Common myeloid progenitor, CD34-positive (primary cell): Measurements from ENCODE around the gene TRIM24.

Experiments used
- CTCF ChIA-PET: fragments of 350-600 bp; sonication (Branson Sonifier 250); formaldehyde crosslinking; loops from one replicate; lab custom pipeline; 2021; ENCODE audit warnings: antibody characterized with exemption; lab: Charles Lee
- POLR2A ChIA-PET: fragments of 350-600 bp; sonication (Branson Sonifier 250); formaldehyde crosslinking; loops from one replicate; lab custom pipeline; 2021; ENCODE audit warnings: antibody characterized with exemption; lab: Charles Lee
- DNase-seq, 3 donors: peaks; one replicate each; pipeline versions ENCODE4 v3.0.0 to v3.0.0-alpha.2; 2013
- H3K27ac ChIP-seq, 2 experiments: 1 replicate in 1 of 2; 2 replicates in 1 of 2; pipeline ENCODE4 v1.7.0; 2013; ENCODE audit warnings: inconsistent platforms in 2 of 2, low read length in 2 of 2, mild to moderate bottlenecking in 2 of 2, low read depth in 1 of 2, moderate library complexity in 1 of 2; ENCODE audit not compliant: severe bottlenecking in 2 of 2, insufficient read depth in 1 of 2, poor library complexity in 1 of 2
- H3K27me3 ChIP-seq, 5 experiments: replicated peaks in 2 of 5; 1 replicate in 3 of 5; 2 replicates in 2 of 5; pipeline versions ENCODE4 v1.6.1 to v1.7.0; 2013; ENCODE audit warnings: low read length in 4 of 5, mild to moderate bottlenecking in 2 of 5, moderate library complexity in 2 of 5, inconsistent platforms in 1 of 5; ENCODE audit not compliant: insufficient read depth in 5 of 5, control insufficient read depth in 4 of 5
- H3K36me3 ChIP-seq, 4 experiments: 1 replicate in 2 of 4; 2 replicates in 2 of 4; pipeline versions ENCODE4 v1.6.1 to v1.7.0; 2013; ENCODE audit warnings: low read length in 3 of 4, control low read depth in 1 of 4, mild to moderate bottlenecking in 1 of 4; ENCODE audit not compliant: control insufficient read depth in 4 of 4, insufficient read depth in 4 of 4
- H3K4me1 ChIP-seq, 4 experiments: 1 replicate in 3 of 4; 2 replicates in 1 of 4; pipeline versions ENCODE4 v1.6.1 to v1.7.1; 2013; ENCODE audit warnings: low read length in 3 of 4, mild to moderate bottlenecking in 3 of 4, control low read depth in 1 of 4, inconsistent platforms in 1 of 4, moderate library complexity in 1 of 4; ENCODE audit not compliant: control insufficient read depth in 4 of 4, insufficient read depth in 4 of 4; ENCODE audit errors: control extremely low read depth in 1 of 4
- H3K4me3 ChIP-seq, 7 experiments: 1 replicate in 4 of 7; 2 replicates in 3 of 7; pipeline versions ENCODE4 v1.5.1 to v1.7.0; 2013; ENCODE audit warnings: mild to moderate bottlenecking in 7 of 7, low read length in 6 of 7, moderate library complexity in 6 of 7, inconsistent platforms in 2 of 7, low read depth in 2 of 7, control low read depth in 1 of 7; ENCODE audit not compliant: insufficient read depth in 4 of 7, control insufficient read depth in 1 of 7; ENCODE audit errors: extremely low read depth in 1 of 7
- H3K9me3 ChIP-seq, 5 experiments: 1 replicate in 4 of 5; 2 replicates in 1 of 5; pipeline versions ENCODE4 v1.6.1 to v1.7.1; 2013; ENCODE audit warnings: low read length in 4 of 5, mild to moderate bottlenecking in 2 of 5, inconsistent platforms in 1 of 5, low read depth in 1 of 5, moderate library complexity in 1 of 5; ENCODE audit not compliant: control insufficient read depth in 4 of 5, insufficient read depth in 2 of 5; ENCODE audit errors: control extremely low read depth in 1 of 5
- WGBS: methylation state at CpG from one replicate; pipeline ENCODE4 v1.1.5; 2013; ENCODE audit not compliant: insufficient coverage; 5-methylcytosine and 5-hydroxymethylcytosine counted together

Gene TRIM24

GRCh38 chr7:138579136-138579535, 119.1 kb downstream of the TRIM24 start:
- CTCF ChIA-PET, result interaction anchor here (1.4 kb wide), 1 partner anchor 11 kb away, joined by 3 read pairs; no protein-coding TSS in a partner anchor

GRCh38 chr7:138579671-138580070, 119.6 kb downstream of the TRIM24 start:
- POLR2A ChIA-PET, result no interaction called here
- Histone ChIP-seq H3K36me3 (peaks cover 28 to 84% (median 57%) of the 10 kb centered on the region in 4 experiments), H3K4me1 (no peaks in the 10 kb centered on the region), H3K9me3 (no peaks in the 10 kb centered on the region), H3K27me3 (no peaks in the 10 kb centered on the region), H3K4me3 (no peak overlapping the region), H3K27ac (no peak overlapping the region)
- CTCF ChIA-PET, result interaction anchor here (1.4 kb wide), 1 partner anchor 11 kb away, joined by 3 read pairs; no protein-coding TSS in a partner anchor
- 100% methylated on average over 2 of the region's 3 CpGs for whole genome bisulfite sequencing
- no peak for DNase-seq

More at GRCh38 chr7:138579136-138579535, 119.1 kb downstream of the TRIM24 start:
- no peaks in the 10 kb centered on the region for H3K9me3 ChIP-seq
- no peak overlapping the region for H3K27ac ChIP-seq
- POLR2A ChIA-PET, result no interaction called here
- no peak for DNase-seq
- peaks cover 26 to 80% (median 56%) of the 10 kb centered on the region in 4 experiments for H3K36me3 ChIP-seq
- H3K27me3 ChIP-seq, result no peaks in the 10 kb centered on the region
- H3K4me3 ChIP-seq, result no peak overlapping the region
- no CpG with 5 or more reads among the region's 1 CpG for WGBS
- H3K4me1 ChIP-seq, result no peaks in the 10 kb centered on the region

- Histone ChIP-seq H3K9me3 (no peaks in the 10 kb centered on the region), H3K27me3 (no peaks in the 10 kb centered on the region), H3K36me3 (peaks cover 29 to 86% (median 56%) of the 10 kb centered on the region in 4 experiments), H3K4me1 (peaks cover 0 to 2% (median 0%) of the 10 kb centered on the region in 4 experiments), H3K4me3 (no peak overlapping the region), H3K27ac (no peak overlapping the region)
- ChIA-PET POLR2A (interaction anchor here (0.6 kb wide), 1 partner anchor 43 kb away, joined by 9 read pairs; no protein-coding TSS in a partner anchor), CTCF (interaction anchor here (0.7 kb wide), 1 partner anchor 13 kb away, joined by 3 read pairs; no protein-coding TSS in a partner anchor)
- no peak for DNase-seq
- WGBS, result 100% methylated on average over 1 of the region's 4 CpGs
Measured at GRCh38 chr7:138581065-138581464, 121.0 kb downstream of the TRIM24 start.

GRCh38 chr7:138584283-138584682, 124.2 kb downstream of the TRIM24 start:
- Histone ChIP-seq H3K27me3 (no peaks in the 10 kb centered on the region), H3K27ac (no peak overlapping the region), H3K9me3 (no peaks in the 10 kb centered on the region), H3K36me3 (peaks cover 17 to 73% (median 41%) of the 10 kb centered on the region in 4 experiments), H3K4me1 (peaks cover 0 to 7% (median 1%) of the 10 kb centered on the region in 4 experiments), H3K4me3 (no peak overlapping the region)
- CTCF ChIA-PET, result interaction anchor here (1.1 to 1.4 kb wide), 3 partner anchors 9 to 154 kb away, joined by 3 to 5 read pairs (median 3); no protein-coding TSS in a partner anchor
- no peak for DNase-seq
- POLR2A ChIA-PET, result no interaction called here

GRCh38 chr7:138584696-138585095, 124.6 kb downstream of the TRIM24 start:
- Histone ChIP-seq H3K4me1 (peaks cover 0 to 7% (median 1%) of the 10 kb centered on the region in 4 experiments), H3K36me3 (peaks cover 13 to 69% (median 37%) of the 10 kb centered on the region in 4 experiments), H3K27me3 (no peaks in the 10 kb centered on the region), H3K4me3 (no peak overlapping the region), H3K27ac (no peak overlapping the region), H3K9me3 (no peaks in the 10 kb centered on the region)
- CTCF ChIA-PET, result interaction anchor here (0.6 to 1.2 kb wide), 4 partner anchors 13 to 153 kb away, joined by 3 read pairs; no protein-coding TSS in a partner anchor
- no CpG with 5 or more reads among the region's 4 CpGs for WGBS
- no peak for DNase-seq
- POLR2A ChIA-PET, result no interaction called here

- DNase-seq, result no peak
- H3K27ac ChIP-seq, result no peak overlapping the region
- no peaks in the 10 kb centered on the region for H3K27me3 ChIP-seq
- ChIA-PET POLR2A (no interaction called here), CTCF (interaction anchor here (0.6 to 1.2 kb wide), 4 partner anchors 12 to 153 kb away, joined by 3 read pairs; no protein-coding TSS in a partner anchor)
- H3K9me3 ChIP-seq, result no peaks in the 10 kb centered on the region
- peaks cover 11 to 62% (median 32%) of the 10 kb centered on the region in 4 experiments for H3K36me3 ChIP-seq
- 100% methylated on average over 1 of the region's 5 CpGs for WGBS
- H3K4me1 ChIP-seq, result peaks cover 0 to 7% (median 1%) of the 10 kb centered on the region in 4 experiments
- H3K4me3 ChIP-seq, result no peak overlapping the region
Measured at GRCh38 chr7:138585283-138585993, 125.4 kb downstream of the TRIM24 start.

GRCh38 chr7:138587485-138587884, 127.4 kb downstream of the TRIM24 start:
- H3K27me3 ChIP-seq, result no peaks in the 10 kb centered on the region
- peaks cover 10 to 46% (median 23%) of the 10 kb centered on the region in 4 experiments for H3K36me3 ChIP-seq
- H3K27ac ChIP-seq, result peak overlapping the region in 1 of 2 experiments; percentile 52
- no peak for DNase-seq
- 88% methylated on average over 3 of the region's 4 CpGs for WGBS
- H3K4me1 ChIP-seq, result peaks cover 0 to 7% (median 1%) of the 10 kb centered on the region in 4 experiments
- no peak overlapping the region for H3K4me3 ChIP-seq
- POLR2A ChIA-PET, result no interaction called here
- no peaks in the 10 kb centered on the region for H3K9me3 ChIP-seq
- CTCF ChIA-PET, result interaction anchor here (1.0 to 1.6 kb wide), 3 partner anchors 9 to 151 kb away, joined by 3 to 7 read pairs (median 3); no protein-coding TSS in a partner anchor
